ENCODE data around the gene GPR33. TPM values are rescaled to one million over a fixed set of nuclear protein-coding genes. Genes with fewer than 3 reads are reported as not detected.

Gene GPR33
- total RNA-seq, 1 experiment from 2014 or later, result not detected

- H2AFZ ChIP-seq (ENCODE audit: low read length), result no peak overlapping the region
- H3K79me2 ChIP-seq (ENCODE audit: insufficient read depth, low read length), result no peaks in the 10 kb centered on the region
- H3K79me1 ChIP-seq (ENCODE audit: insufficient read depth, low read depth, low read length, poor library complexity, severe bottlenecking), result no peaks in the 10 kb centered on the region
- Mint-ChIP-seq H3K27me3 (ENCODE audit: low read depth) (no peaks in the 10 kb centered on the region), H3K36me3 (ENCODE audit: insufficient read depth in 1 of 3, low read depth in 3 of 3) (peaks cover 4 to 18% (median 8%) of the 10 kb centered on the region in 3 experiments), H3K4me3 (no peak overlapping the region), H3K4me1 (no peaks in the 10 kb centered on the region), H3K27ac (no peak overlapping the region; a peak in 1 of 7 replicates), H3K9me3 (no peaks in the 10 kb centered on the region)
- H2BK12ac ChIP-seq (ENCODE audit: insufficient read length, low read depth, low read length), result no peak overlapping the region
- H2BK20ac ChIP-seq (ENCODE audit: low read depth, low read length, poor library complexity, severe bottlenecking), result no peak overlapping the region
- no peak overlapping the region for H3K23ac ChIP-seq (ENCODE audit: insufficient read length, low read depth, low read length)
- no peaks in the 10 kb centered on the region for H3K27me3 ChIP-seq (ENCODE audit: insufficient read depth, low read length)
- DNase-seq, result no peak
- no peaks in the 10 kb centered on the region for H4K20me1 ChIP-seq (ENCODE audit: control insufficient read depth, insufficient read depth, insufficient read length)
- no peak overlapping the region for H3K27ac ChIP-seq (ENCODE audit: insufficient read length, low read depth, low read length)
- no peaks in the 10 kb centered on the region for H3K23me2 ChIP-seq (ENCODE audit: insufficient read length, low read depth, low read length, poor library complexity, severe bottlenecking)
- H3K18ac ChIP-seq (ENCODE audit: insufficient read length, low read depth, low read length), result no peak overlapping the region
- H3K14ac ChIP-seq (ENCODE audit: insufficient read depth, low read length), result no peak overlapping the region
- H4K8ac ChIP-seq (replicated peaks; ENCODE audit: insufficient read length, low read depth, low read length), result no peak overlapping the region
- no peaks in the 10 kb centered on the region for H3K9me3 ChIP-seq (ENCODE audit: control insufficient read depth, low read depth, low read length)
- H2BK5ac ChIP-seq (ENCODE audit: insufficient read length, low read length), result no peak overlapping the region
- H3K4ac ChIP-seq (ENCODE audit: low read depth, low read length), result no peak overlapping the region
- no peak overlapping the region for H2AK5ac ChIP-seq (ENCODE audit: insufficient read length, low read length)
- H2BK120ac ChIP-seq (ENCODE audit: low read depth, low read length, poor library complexity, severe bottlenecking), result no peak overlapping the region
- H4K91ac ChIP-seq (ENCODE audit: insufficient read length, low read depth, low read length), result no peak overlapping the region
- no CpG with 5 or more reads among the region's 1 CpG for WGBS (ENCODE audit: extremely low coverage, insufficient read length, low lambda C conversion rate)
- no peak overlapping the region for H4K5ac ChIP-seq (ENCODE audit: insufficient read length, low read depth, low read length)
- no peaks in the 10 kb centered on the region for H3K4me1 ChIP-seq (ENCODE audit: insufficient read depth, low read length)
- no peak overlapping the region for H2BK15ac ChIP-seq (ENCODE audit: low read depth, low read length)
- no peak overlapping the region for H3T11ph ChIP-seq (ENCODE audit: low read length)
- H3K9ac ChIP-seq (ENCODE audit: extremely low read depth, insufficient read length, low read length), result no peak overlapping the region
- H3K56ac ChIP-seq (ENCODE audit: insufficient read length, low read depth, low read length), result no peak overlapping the region
- H3K4me2 ChIP-seq (ENCODE audit: insufficient read depth, insufficient read length, low read length), result no peak overlapping the region
- TF ChIP-seq CTCF (conservative IDR thresholded peaks at IDR 0.05), result no peak
Observed at GRCh38 chr14:31445703-31446102, 42.1 kb downstream of the GPR33 start.
